HL-60 (cell line): ENCODE results near the gene NECTIN3.

ENCODE experiments used
- DNase-seq, 2 experiments: peaks; one replicate each; pipeline ENCODE4 v3.0.0-alpha.2; 2010 to 2020; ENCODE audit warnings: low read depth in 1 of 2, low spot score in 1 of 2
- H3K27ac ChIP-seq: fragments of 250-450 bp; sonication (Bioruptor Pico); replicated peaks from 2 replicates; pipeline ENCODE4 v1.5.1; 2020; ENCODE audit warnings: mild to moderate bottlenecking, moderate library complexity
- H3K27me3 ChIP-seq: fragments of 250-450 bp; sonication (Bioruptor Pico); 2 replicates; pipeline ENCODE4 v1.5.1; 2021; ENCODE audit warnings: mild to moderate bottlenecking, moderate library complexity; ENCODE audit not compliant: insufficient read depth, poor library complexity, severe bottlenecking
- H3K4me3 ChIP-seq: replicated peaks from 2 replicates; pipeline ENCODE4 v1.5.1; 2011; ENCODE audit warnings: mild to moderate bottlenecking, control low read depth, low read length; ENCODE audit not compliant: insufficient read depth
- GABPA ChIP-seq: IDR thresholded peaks from 2 replicates; pipeline ENCODE4 v1.6.1; 2012; ENCODE audit warnings: low read depth
- POLR2AphosphoS5 ChIP-seq: IDR thresholded peaks from 2 replicates; pipeline ENCODE4 v1.6.1; 2012; ENCODE audit warnings: low read depth
- SPI1 ChIP-seq: IDR thresholded peaks from 2 replicates; pipeline ENCODE4 v1.6.1; 2012; ENCODE audit warnings: low read depth, mild to moderate bottlenecking, borderline replicate concordance
- TF ChIP-seq, protein P1 (sequence below): IDR thresholded peaks from one replicate; pipeline ENCODE4 v1.5.1; 2011; ENCODE audit warnings: low read length, control low read depth, inconsistent platforms; ENCODE audit not compliant: insufficient read depth
- TF ChIP-seq, protein P2 (sequence below): IDR thresholded peaks from 2 replicates; pipeline ENCODE4 v1.6.1; 2012; ENCODE audit warnings: low read depth; ENCODE audit not compliant: insufficient replicate concordance

The NECTIN3 gene

DNA sequence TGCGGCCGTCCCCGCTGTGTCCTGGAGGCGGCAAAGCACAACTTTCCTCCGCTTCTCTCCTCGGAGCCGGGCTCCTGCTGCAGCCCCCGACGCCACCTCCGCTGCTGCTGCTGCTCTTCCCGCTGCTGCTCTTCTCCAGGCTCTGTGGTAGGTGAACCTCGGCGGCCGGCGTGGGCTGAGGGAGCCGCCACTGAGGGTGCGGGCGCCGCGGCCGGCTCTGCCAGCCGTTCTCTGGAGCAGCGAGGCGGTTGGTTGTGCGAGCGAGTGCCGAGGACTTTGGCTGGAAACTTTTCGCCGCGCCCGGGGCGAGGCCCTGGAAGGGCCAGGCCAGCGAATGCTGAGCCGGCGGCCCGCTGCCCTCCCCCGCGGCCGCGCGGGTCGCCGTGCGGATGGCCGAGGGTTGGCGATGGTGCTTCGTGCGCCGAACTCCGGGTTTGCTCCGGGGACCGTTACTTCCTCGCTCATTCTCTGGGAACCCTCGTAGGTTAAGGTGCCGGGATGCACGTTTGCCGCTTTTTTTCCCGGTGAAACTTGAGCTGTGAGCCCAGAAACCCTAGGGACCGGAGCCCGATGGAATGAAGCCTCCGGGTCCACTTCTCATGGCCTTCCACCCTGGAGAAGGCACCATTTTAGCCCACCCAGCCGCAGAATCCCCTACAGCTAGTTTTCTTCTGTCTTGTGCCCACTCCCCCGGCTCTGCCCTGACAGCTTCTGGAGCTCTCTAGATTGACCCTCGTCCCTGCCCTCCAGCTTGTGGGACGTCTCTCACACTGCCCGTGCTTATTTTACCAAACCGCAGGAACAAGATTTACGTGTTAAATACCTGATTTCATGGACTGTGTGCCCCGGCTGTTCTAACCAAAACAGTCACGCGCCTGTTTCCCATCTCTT is 660 bp downstream of the NECTIN3 start:
- DNase-seq, result no peak
- TF ChIP-seq GABPA, result no peak
- TF ChIP-seq, protein P1, sequence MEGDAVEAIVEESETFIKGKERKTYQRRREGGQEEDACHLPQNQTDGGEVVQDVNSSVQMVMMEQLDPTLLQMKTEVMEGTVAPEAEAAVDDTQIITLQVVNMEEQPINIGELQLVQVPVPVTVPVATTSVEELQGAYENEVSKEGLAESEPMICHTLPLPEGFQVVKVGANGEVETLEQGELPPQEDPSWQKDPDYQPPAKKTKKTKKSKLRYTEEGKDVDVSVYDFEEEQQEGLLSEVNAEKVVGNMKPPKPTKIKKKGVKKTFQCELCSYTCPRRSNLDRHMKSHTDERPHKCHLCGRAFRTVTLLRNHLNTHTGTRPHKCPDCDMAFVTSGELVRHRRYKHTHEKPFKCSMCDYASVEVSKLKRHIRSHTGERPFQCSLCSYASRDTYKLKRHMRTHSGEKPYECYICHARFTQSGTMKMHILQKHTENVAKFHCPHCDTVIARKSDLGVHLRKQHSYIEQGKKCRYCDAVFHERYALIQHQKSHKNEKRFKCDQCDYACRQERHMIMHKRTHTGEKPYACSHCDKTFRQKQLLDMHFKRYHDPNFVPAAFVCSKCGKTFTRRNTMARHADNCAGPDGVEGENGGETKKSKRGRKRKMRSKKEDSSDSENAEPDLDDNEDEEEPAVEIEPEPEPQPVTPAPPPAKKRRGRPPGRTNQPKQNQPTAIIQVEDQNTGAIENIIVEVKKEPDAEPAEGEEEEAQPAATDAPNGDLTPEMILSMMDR, result no peak
- TF ChIP-seq SPI1, result no peak
- no peak overlapping the region for H3K27ac ChIP-seq
- peaks cover 46% of the 10 kb centered on the region for H3K27me3 ChIP-seq
- H3K4me3 ChIP-seq, result no peak overlapping the region

DNA sequence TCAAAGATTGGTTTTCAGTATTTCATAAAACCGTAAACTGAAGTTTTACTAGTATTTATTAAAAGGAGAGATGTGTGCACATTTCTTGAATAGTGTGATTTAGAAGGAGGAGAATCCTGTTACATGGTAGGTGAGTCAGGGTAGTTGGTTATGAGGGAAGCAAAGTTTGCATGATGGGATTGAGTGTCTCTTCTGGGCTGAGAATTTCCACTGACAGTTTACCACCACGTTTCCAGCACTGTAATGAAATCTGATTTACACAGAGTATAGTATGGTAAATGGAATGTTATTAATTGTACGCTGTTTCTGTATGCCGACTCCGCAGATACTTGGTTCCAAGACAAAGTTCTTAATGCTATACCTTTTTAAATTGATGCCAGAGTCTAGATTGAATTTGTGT is 1.6 kb downstream of the NECTIN3 start:
- no peak for TF ChIP-seq GABPA
- no peak for TF ChIP-seq POLR2AphosphoS5
- TF ChIP-seq, protein P2, sequence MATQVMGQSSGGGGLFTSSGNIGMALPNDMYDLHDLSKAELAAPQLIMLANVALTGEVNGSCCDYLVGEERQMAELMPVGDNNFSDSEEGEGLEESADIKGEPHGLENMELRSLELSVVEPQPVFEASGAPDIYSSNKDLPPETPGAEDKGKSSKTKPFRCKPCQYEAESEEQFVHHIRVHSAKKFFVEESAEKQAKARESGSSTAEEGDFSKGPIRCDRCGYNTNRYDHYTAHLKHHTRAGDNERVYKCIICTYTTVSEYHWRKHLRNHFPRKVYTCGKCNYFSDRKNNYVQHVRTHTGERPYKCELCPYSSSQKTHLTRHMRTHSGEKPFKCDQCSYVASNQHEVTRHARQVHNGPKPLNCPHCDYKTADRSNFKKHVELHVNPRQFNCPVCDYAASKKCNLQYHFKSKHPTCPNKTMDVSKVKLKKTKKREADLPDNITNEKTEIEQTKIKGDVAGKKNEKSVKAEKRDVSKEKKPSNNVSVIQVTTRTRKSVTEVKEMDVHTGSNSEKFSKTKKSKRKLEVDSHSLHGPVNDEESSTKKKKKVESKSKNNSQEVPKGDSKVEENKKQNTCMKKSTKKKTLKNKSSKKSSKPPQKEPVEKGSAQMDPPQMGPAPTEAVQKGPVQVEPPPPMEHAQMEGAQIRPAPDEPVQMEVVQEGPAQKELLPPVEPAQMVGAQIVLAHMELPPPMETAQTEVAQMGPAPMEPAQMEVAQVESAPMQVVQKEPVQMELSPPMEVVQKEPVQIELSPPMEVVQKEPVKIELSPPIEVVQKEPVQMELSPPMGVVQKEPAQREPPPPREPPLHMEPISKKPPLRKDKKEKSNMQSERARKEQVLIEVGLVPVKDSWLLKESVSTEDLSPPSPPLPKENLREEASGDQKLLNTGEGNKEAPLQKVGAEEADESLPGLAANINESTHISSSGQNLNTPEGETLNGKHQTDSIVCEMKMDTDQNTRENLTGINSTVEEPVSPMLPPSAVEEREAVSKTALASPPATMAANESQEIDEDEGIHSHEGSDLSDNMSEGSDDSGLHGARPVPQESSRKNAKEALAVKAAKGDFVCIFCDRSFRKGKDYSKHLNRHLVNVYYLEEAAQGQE, result no peak
- TF ChIP-seq, protein P1, result no peak
- no peak overlapping the region for H3K27ac ChIP-seq
- peaks cover 46% of the 10 kb centered on the region for H3K27me3 ChIP-seq
- no peak for DNase-seq
- no peak overlapping the region for H3K4me3 ChIP-seq

DNA sequence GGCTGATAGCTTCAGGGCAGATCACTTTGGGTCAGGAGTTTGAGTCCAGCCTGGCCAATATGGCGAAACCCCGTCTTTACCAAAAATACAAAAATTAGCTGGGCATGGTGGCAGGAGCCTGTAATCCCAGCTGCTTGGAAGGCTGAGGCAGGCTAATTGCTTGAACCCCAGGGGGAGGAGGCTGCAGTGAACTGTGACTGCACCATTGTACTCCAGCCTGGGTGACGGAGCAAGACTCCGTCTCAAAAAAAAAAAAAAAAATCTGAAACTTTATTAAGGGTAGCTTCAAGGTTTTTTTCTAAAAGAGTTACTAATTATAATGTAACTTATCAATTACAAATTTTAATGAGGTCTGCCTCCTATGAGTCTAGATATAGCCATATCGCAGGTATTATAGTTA is 5.1 kb downstream of the NECTIN3 start:
- TF ChIP-seq, protein P2, result no peak
- TF ChIP-seq, protein P1, result no peak
- no peak for TF ChIP-seq POLR2AphosphoS5
- no peak for TF ChIP-seq GABPA
- no peak for TF ChIP-seq SPI1
- Histone ChIP-seq H3K27me3 (peaks cover 27% of the 10 kb centered on the region), H3K4me3 (no peak overlapping the region), H3K27ac (no peak overlapping the region)
- no peak for DNase-seq

DNA sequence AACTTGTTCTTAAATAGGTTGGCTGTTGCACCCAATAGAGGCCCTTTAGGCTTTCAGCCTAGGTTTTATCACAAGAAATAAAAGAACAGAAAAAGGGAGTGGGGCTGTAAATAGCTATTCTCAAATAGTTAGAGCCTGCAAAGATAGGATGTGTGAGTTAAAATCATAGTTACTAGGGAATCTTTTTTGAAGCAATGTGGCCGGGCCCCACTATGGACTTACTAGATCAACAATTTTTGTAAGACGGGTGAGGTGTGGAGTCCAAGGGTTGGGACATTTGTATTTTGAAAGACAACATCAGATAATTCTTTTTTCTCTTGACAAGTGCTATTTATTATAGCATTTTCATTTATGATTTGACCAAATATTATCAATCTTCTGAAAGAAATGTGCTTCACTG is 5.8 kb downstream of the NECTIN3 start:
- Histone ChIP-seq H3K27me3 (peaks cover 24% of the 10 kb centered on the region), H3K27ac (no peak overlapping the region), H3K4me3 (no peak overlapping the region)
- TF ChIP-seq GABPA (no peak), SPI1 (no peak), POLR2AphosphoS5 (no peak)
- TF ChIP-seq, protein P1, result no peak
- DNase-seq, result no peak
